PC-9 (cell line): Measurements from ENCODE around the gene KDM4D.

Experiments used
- EZH2 ChIP-seq: fragments of 200-600 bp; sonication (generic); IDR thresholded peaks from 2 replicates; pipeline ENCODE4 v1.8.0; 2017; ENCODE audit warnings: antibody characterized with exemption, low read depth
- TF ChIP-seq, protein P1 (sequence below): fragments of 200-600 bp; sonication (generic); conservative IDR thresholded peaks from 2 replicates; pipeline ENCODE4 v1.6.1; 2017; ENCODE audit warnings: mixed run types, antibody characterized with exemption, mild to moderate bottlenecking, moderate library complexity

DNA sequence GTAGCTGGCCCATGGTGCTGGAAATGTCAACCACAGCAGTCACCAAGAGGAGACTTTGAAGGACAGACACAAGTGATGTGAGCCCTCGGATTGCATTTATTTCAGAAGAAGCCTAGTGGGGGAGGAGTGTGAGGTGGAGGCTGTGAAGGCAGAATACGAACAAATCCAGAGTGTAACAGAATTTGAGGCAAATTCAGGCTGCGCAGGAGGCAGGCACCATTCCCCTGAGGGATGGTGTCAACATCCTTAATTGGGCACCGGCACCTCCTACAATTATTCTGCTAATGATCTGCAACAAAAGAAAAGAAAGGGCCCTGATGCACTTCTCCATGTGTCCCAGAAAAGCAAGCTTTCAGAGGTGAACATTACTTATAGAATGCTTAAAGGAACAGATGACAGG, 32.4 kb upstream of the KDM4D start:
- TF ChIP-seq, protein P1, sequence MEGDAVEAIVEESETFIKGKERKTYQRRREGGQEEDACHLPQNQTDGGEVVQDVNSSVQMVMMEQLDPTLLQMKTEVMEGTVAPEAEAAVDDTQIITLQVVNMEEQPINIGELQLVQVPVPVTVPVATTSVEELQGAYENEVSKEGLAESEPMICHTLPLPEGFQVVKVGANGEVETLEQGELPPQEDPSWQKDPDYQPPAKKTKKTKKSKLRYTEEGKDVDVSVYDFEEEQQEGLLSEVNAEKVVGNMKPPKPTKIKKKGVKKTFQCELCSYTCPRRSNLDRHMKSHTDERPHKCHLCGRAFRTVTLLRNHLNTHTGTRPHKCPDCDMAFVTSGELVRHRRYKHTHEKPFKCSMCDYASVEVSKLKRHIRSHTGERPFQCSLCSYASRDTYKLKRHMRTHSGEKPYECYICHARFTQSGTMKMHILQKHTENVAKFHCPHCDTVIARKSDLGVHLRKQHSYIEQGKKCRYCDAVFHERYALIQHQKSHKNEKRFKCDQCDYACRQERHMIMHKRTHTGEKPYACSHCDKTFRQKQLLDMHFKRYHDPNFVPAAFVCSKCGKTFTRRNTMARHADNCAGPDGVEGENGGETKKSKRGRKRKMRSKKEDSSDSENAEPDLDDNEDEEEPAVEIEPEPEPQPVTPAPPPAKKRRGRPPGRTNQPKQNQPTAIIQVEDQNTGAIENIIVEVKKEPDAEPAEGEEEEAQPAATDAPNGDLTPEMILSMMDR: no peak
- TF ChIP-seq EZH2: no peak
